ENCODE data around the gene SART3.

GRCh38 chr12:108495823-108496579, 65.0 kb downstream of the SART3 start:
- TF ChIP-seq CTCF (IDR thresholded peaks at IDR 0.05) = no peak
- no peak for TF ChIP-seq POLR2AphosphoS5 (IDR thresholded peaks at IDR 0.05)
- no peak for TF ChIP-seq POLR2A (IDR thresholded peaks at IDR 0.05; ENCODE audit: low read depth)
